D721Med (cell line): ENCODE measurements around the gene PSD.

ENCODE experiments used
- DNase-seq: peaks from one replicate; pipeline ENCODE4 v3.0.0; 2011; ENCODE audit warnings: low spot score; ENCODE audit not compliant: insufficient read length
- FAIRE-seq: peaks from 2 replicates; lab custom pipeline; 2011; peaks lifted over from hg19 to GRCh38; lab: Jason Lieb, UNC
- TF ChIP-seq, protein P1 (sequence below): IDR thresholded peaks from 2 replicates; pipeline ENCODE4 v1.5.1; 2012; ENCODE audit warnings: mild to moderate bottlenecking, control low read depth; ENCODE audit not compliant: insufficient read depth; ENCODE audit errors: missing control alignments

PSD gene

GRCh38 chr10:102403115-102403514, 15.5 kb downstream of the PSD start:
- DNase-seq (no peak), FAIRE-seq (no peak)
- TF ChIP-seq, protein P1, sequence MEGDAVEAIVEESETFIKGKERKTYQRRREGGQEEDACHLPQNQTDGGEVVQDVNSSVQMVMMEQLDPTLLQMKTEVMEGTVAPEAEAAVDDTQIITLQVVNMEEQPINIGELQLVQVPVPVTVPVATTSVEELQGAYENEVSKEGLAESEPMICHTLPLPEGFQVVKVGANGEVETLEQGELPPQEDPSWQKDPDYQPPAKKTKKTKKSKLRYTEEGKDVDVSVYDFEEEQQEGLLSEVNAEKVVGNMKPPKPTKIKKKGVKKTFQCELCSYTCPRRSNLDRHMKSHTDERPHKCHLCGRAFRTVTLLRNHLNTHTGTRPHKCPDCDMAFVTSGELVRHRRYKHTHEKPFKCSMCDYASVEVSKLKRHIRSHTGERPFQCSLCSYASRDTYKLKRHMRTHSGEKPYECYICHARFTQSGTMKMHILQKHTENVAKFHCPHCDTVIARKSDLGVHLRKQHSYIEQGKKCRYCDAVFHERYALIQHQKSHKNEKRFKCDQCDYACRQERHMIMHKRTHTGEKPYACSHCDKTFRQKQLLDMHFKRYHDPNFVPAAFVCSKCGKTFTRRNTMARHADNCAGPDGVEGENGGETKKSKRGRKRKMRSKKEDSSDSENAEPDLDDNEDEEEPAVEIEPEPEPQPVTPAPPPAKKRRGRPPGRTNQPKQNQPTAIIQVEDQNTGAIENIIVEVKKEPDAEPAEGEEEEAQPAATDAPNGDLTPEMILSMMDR = no peak

DNA sequence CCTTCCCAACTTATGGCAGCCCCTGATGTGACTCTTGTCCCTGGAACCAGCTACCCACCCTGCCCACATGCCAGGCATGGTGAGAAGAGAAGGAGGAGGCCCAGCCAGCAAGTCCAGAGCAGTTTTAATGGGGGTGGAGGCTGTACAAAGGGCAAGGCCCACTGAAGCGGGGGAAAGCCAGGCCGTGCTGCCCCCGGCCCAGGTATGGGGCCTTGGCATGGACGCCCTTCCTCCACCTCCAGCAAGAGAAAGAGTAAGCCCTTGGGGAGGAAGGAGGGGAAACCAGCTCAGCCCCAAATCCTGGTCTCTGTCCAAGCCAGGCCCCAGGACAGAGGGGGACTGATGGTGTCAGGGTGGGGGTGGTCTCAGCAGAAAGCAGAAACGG, 16.1 kb downstream of the PSD start:
- TF ChIP-seq, protein P1 = no peak
- DNase-seq (no peak), FAIRE-seq (no peak)

DNA sequence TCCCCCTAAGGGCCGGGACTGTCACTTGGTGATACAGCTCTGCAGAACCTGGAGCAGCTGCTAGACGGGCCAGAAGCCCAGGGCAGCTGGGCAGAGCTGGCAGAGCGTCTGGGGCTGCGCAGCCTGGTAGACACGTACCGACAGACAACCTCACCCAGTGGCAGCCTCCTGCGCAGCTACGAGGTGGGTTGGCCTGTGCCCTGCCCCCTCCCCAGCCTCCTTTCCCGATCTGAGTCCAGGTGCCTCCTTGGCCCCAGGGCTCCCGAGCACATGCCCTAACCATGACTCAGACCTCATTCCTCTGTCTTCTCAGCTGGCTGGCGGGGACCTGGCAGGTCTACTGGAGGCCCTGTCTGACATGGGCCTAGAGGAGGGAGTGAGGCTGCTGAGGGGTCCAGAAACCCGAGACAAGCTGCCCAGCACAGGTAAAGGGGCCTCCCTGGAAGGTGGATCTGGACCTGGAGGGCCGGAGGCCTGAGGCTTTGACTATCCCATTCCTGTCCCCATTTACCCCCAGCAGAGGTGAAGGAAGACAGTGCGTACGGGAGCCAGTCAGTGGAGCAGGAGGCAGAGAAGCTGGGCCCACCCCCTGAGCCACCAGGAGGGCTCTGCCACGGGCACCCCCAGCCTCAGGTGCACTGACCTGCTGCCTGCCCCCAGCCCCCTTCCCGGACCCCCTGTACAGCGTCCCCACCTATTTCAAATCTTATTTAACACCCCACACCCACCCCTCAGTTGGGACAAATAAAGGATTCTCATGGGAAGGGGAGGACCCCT, 16.7 kb downstream of the PSD start:
- FAIRE-seq (no peak), DNase-seq (no peak)
- TF ChIP-seq, protein P1 = no peak

DNA sequence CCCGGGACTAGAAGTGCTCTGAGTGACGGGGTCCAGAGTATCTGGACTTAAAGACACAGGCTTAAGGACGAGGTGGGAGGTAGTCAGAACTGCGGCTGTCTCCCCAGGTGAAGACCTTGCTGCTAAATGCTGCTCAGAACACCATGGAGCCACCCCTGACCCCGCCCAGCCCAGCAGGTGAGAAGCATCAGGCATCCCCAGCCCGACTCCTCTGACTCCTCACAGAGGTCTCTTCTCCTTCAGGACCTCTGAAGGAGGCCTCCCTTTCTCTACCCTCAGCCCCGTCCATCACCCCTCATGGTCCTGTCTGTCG, 17.3 kb downstream of the PSD start:
- FAIRE-seq (no peak), DNase-seq (no peak)
- TF ChIP-seq, protein P1 = no peak

GRCh38 chr10:102400598-102401341, 17.8 kb downstream of the PSD start:
- FAIRE-seq (no peak), DNase-seq (no peak)
- TF ChIP-seq, protein P1 = no peak

DNA sequence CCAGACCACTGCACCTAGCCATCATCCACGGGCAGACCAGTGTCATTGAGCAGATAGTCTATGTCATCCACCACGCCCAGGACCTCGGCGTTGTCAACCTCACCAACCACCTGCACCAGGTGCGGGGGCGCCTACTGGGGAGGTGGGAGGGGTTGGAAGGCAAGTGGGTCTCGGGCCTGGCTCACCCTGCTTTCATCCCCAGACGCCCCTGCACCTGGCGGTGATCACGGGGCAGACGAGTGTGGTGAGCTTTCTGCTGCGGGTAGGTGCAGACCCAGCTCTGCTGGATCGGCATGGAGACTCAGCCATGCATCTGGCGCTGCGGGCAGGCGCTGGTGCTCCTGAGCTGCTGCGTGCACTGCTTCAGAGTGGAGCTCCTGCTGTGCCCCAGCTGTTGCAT, 18.5 kb downstream of the PSD start:
- FAIRE-seq = no peak
- TF ChIP-seq, protein P1 = no peak
- no peak for DNase-seq

DNA sequence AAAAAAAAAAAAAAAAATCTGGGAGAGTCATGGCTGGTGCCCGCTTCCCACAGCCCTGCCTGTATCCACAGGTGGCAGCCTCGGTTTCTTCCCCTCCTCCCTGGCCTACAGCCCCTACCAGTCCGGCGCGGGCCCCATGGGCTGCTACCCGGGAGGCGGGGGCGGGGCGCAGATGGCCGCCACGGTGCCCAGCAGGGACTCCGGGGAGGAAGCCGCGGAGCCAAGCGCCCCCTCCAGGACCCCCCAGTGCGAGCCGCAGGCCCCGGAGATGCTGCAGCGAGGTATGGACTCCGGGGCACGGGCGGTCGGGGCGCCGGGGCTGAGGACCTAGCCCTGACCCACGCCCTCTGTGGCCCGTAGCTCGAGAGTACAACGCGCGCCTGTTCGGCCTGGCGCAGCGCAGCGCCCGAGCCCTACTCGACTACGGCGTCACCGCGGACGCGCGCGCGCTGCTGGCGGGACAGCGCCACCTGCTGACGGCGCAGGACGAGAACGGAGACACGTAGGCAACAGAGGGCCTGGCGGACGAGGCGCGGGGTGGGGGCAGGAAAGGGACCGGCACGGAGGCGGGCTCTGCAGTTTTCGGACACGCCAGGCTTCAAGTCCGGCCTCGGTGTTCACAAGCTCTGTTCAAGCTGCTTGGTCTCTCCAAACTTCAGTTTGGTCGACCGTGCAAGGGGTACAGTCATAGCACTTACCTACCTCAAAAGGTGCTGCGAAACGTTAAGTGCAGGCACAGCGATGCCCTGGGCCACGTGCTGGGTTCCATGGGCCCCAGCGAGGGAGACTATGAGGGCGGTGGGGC, 19.2 kb downstream of the PSD start:
- no peak for FAIRE-seq
- TF ChIP-seq, protein P1 = peak; percentile 95

More for the DNA sequence above, 19.2 kb downstream of the PSD start:
- DNase-seq = peak; percentile 96
